Glutamatergic neuron (in vitro differentiated cells): ENCODE results near the gene ZBTB16. TPM values are rescaled to one million over a fixed set of nuclear protein-coding genes. Genes with fewer than 3 reads are reported as not detected.
A peak's percentile ranks its signal among the peaks of the same experiment; 100 is the strongest.

Source experiments
- DNase-seq: peaks from one replicate; pipeline ENCODE4 v3.0.0; 2022
- H3K27ac Mint-ChIP-seq: one replicate; pipeline ENCODE4 v1.8.0; 2020; ENCODE audit warnings: mild to moderate bottlenecking, mixed read lengths, inconsistent platforms; ENCODE audit not compliant: unreplicated experiment
- H3K27me3 Mint-ChIP-seq: one replicate; pipeline ENCODE4 v1.8.0; 2020; ENCODE audit warnings: mild to moderate bottlenecking, moderate library complexity, mixed read lengths, inconsistent platforms; ENCODE audit not compliant: unreplicated experiment
- H3K36me3 Mint-ChIP-seq: one replicate; pipeline ENCODE4 v1.8.0; 2020; ENCODE audit warnings: mild to moderate bottlenecking, mixed read lengths, inconsistent platforms; ENCODE audit not compliant: unreplicated experiment
- H3K4me1 Mint-ChIP-seq: one replicate; pipeline ENCODE4 v1.8.0; 2020; ENCODE audit warnings: mild to moderate bottlenecking, low read depth, mixed read lengths, inconsistent platforms; ENCODE audit not compliant: unreplicated experiment
- H3K4me3 Mint-ChIP-seq: one replicate; pipeline ENCODE4 v1.8.0; 2020; ENCODE audit warnings: mild to moderate bottlenecking, mixed read lengths, inconsistent platforms; ENCODE audit not compliant: unreplicated experiment
- H3K9me3 Mint-ChIP-seq: one replicate; pipeline ENCODE4 v1.8.0; 2020; ENCODE audit warnings: mild to moderate bottlenecking, moderate library complexity, mixed read lengths, inconsistent platforms; ENCODE audit not compliant: unreplicated experiment
- total RNA-seq: library from RNA; stranded (reverse); fragmentation: NEBNext Ultra II Directional; extraction: Animal tissue kit (Norgen Biotek cat#: 25700); gene quantifications from one replicate; pipeline ENCODE4 v1.2.1, GENCODE V29; 2021; ENCODE audit not compliant: unreplicated experiment
- TF ChIP-seq, protein P1 (sequence below): fragments of 200-600 bp; sonication (generic); IDR thresholded peaks from one replicate; pipeline ENCODE4 v1.5.0; 2021; ENCODE audit not compliant: partially characterized antibody, unreplicated experiment

The ZBTB16 gene
- total RNA-seq, 1 donor from 2014 or later = 9.0 TPM

- Mint-ChIP-seq H3K4me3 (no peak overlapping the region), H3K4me1 (peaks cover 27% of the 10 kb centered on the region), H3K36me3 (no peaks in the 10 kb centered on the region), H3K27ac (no peak overlapping the region), H3K9me3 (peaks cover 3% of the 10 kb centered on the region), H3K27me3 (peaks cover 9% of the 10 kb centered on the region)
- no peak for DNase-seq
- TF ChIP-seq, protein P1, sequence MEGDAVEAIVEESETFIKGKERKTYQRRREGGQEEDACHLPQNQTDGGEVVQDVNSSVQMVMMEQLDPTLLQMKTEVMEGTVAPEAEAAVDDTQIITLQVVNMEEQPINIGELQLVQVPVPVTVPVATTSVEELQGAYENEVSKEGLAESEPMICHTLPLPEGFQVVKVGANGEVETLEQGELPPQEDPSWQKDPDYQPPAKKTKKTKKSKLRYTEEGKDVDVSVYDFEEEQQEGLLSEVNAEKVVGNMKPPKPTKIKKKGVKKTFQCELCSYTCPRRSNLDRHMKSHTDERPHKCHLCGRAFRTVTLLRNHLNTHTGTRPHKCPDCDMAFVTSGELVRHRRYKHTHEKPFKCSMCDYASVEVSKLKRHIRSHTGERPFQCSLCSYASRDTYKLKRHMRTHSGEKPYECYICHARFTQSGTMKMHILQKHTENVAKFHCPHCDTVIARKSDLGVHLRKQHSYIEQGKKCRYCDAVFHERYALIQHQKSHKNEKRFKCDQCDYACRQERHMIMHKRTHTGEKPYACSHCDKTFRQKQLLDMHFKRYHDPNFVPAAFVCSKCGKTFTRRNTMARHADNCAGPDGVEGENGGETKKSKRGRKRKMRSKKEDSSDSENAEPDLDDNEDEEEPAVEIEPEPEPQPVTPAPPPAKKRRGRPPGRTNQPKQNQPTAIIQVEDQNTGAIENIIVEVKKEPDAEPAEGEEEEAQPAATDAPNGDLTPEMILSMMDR = no peak
Observed at GRCh38 chr11:114277637-114278341, 218.3 kb downstream of the ZBTB16 start.

DNA sequence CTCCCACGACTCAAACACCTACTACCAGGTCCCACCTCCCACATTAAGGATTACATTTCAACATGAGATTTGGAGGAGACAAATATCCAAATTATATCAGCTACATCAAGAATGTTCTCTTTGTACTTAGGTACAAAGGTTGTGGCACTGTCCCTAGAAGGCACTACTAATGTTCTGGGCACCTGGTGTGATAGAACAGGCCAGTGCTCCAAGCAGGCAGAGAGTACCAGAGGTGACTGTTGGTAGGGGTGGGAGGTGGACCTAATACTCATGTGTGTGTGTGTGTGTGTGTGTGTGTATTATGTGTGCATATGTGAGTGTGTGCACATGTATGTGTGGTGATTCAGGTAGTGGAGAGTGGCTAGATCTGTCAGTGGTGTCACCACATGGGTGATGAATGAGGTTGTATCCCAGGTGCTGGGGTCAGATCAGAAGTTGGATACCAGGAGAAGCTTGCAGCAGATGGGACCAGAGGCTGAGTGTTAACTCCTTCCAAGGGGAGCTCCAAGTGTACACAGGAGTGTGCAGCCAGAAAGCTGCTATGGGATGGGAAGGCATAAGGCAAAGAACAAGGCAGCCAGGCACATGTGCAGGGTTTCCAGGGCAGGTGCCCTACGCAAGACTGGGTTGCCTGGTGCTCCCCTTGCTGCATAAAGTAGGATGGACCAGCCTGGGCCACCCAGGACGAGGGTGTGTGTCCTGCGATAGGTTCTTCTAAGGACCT is 219.0 kb downstream of the ZBTB16 start:
- Mint-ChIP-seq H3K9me3 (peaks cover 3% of the 10 kb centered on the region), H3K36me3 (no peaks in the 10 kb centered on the region), H3K27me3 (peaks cover 9% of the 10 kb centered on the region), H3K4me3 (no peak overlapping the region), H3K27ac (no peak overlapping the region), H3K4me1 (peaks cover 31% of the 10 kb centered on the region)
- TF ChIP-seq, protein P1 = no peak
- no peak for DNase-seq

DNA sequence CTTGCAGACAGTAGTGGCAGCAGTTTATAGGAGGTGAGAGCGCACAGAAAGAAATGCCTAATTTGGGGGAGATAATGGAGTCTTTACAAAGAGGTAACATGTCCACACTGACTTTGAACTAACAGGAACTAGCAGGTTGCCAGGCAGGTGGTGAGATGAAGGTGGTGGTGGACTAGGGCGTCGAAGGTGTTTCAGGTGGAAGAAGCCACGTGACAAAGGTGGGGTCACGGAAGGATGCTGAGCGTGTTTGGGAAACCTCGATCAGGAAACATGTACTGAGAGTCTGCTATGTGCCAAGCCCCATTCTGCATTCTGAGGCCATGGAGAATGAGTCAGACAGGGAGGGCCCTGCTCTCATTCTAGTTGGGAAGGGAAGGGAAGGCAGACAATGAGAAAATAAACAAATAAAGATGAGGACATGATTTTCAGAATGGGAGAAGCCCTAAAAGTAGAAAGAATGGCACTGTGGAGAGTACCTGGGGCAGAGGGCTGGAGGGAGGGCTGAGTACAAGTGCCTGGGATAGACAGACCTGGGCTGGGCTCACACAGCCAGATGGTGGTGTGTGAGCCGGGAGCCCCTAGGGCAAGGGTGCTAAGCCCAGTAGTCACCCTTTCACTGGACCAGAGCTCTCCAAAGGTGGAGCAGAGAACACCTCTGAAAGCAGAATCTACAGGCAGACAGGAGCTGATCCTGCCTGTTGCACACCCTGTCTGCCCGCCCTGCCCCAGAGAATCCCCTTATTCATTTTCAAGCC is 220.5 kb downstream of the ZBTB16 start:
- Mint-ChIP-seq H3K27me3 (peaks cover 9% of the 10 kb centered on the region), H3K4me1 (peaks cover 35% of the 10 kb centered on the region), H3K4me3 (peak overlapping the region; percentile 37), H3K27ac (peak overlapping the region; percentile 53), H3K36me3 (no peaks in the 10 kb centered on the region), H3K9me3 (peaks cover 3% of the 10 kb centered on the region)
- TF ChIP-seq, protein P1 = no peak
- DNase-seq = no peak

GRCh38 chr11:114280696-114281095 is 221.2 kb downstream of the ZBTB16 start:
- DNase-seq = peak; percentile 79
- TF ChIP-seq, protein P1 = peak; percentile 72
- Mint-ChIP-seq H3K36me3 (no peaks in the 10 kb centered on the region), H3K9me3 (peaks cover 3% of the 10 kb centered on the region), H3K4me3 (peak overlapping the region; percentile 39), H3K4me1 (peaks cover 38% of the 10 kb centered on the region), H3K27ac (peak overlapping the region; percentile 76), H3K27me3 (peaks cover 6% of the 10 kb centered on the region)
